IMR-90 (cell line): Measurements from ENCODE around the gene KBTBD8. TPM values are rescaled to one million over a fixed set of nuclear protein-coding genes. Genes with fewer than 3 reads are reported as not detected.

Source experiments
- ATAC-seq: fragments of 200-7000 bp; cut with Tn5 transposase; 2 replicates; pipeline ENCODE4 v1.9.1; 2020; ENCODE audit warnings: low read depth, mild to moderate bottlenecking, moderate library complexity
- BruUV-seq: library from RNA; stranded (reverse); fragments of 400-500 nt; replicated peaks from 2 replicates; lab custom pipeline; 2021; lab: Mats Ljungman, UMichigan
- CTCF ChIA-PET: fragments of 300-600 bp; formaldehyde crosslinking; extraction: SDS; loops from one replicate; lab custom pipeline; 2021; ENCODE audit warnings: antibody characterized with exemption; lab: Yijun Ruan, JAX
- POLR2A ChIA-PET: fragments of 300-600 bp; sonication (Branson Sonifier 250); formaldehyde crosslinking; loops from one replicate; lab custom pipeline; 2022; ENCODE audit warnings: antibody characterized with exemption; ENCODE audit not compliant: unreplicated experiment; lab: Charles Lee
- DNase-seq: peaks from one replicate; pipeline ENCODE4 v3.0.0; 2013
- H2AFZ ChIP-seq: replicated peaks from 2 replicates; pipeline ENCODE3; 2013; ENCODE audit warnings: low read length, mild to moderate bottlenecking; ENCODE audit not compliant: poor library complexity
- H2AK5ac ChIP-seq: 2 replicates; pipeline ENCODE4 v1.6.1; 2013; ENCODE audit warnings: low read depth, low read length, inconsistent platforms
- H2AK9ac ChIP-seq: replicated peaks from 2 replicates; pipeline ENCODE3; 2013; ENCODE audit warnings: mild to moderate bottlenecking, low read depth, low read length, moderate library complexity; ENCODE audit not compliant: poor library complexity
- H2BK120ac ChIP-seq: 2 replicates; pipeline ENCODE4 v1.6.1; 2013; ENCODE audit warnings: low read depth, low read length, inconsistent platforms
- H2BK15ac ChIP-seq: 3 replicates; pipeline ENCODE4 v1.6.1; 2013; ENCODE audit warnings: low read depth, low read length, inconsistent platforms
- H2BK20ac ChIP-seq: 2 replicates; pipeline ENCODE4 v1.6.1; 2013; ENCODE audit warnings: low read depth, mild to moderate bottlenecking, inconsistent platforms, low read length, moderate library complexity
- H2BK5ac ChIP-seq: 2 replicates; pipeline ENCODE4 v1.6.1; 2013; ENCODE audit warnings: mild to moderate bottlenecking, low read depth, low read length, inconsistent platforms; ENCODE audit not compliant: poor library complexity, severe bottlenecking
- H3K14ac ChIP-seq: replicated peaks from 2 replicates; pipeline ENCODE4 v1.6.1; 2013; ENCODE audit warnings: low read depth, low read length, inconsistent platforms
- H3K18ac ChIP-seq: 2 replicates; pipeline ENCODE4 v1.6.1; 2013; ENCODE audit warnings: low read depth, low read length, control low read depth
- H3K23ac ChIP-seq: 2 replicates; pipeline ENCODE4 v1.6.1; 2013; ENCODE audit warnings: low read depth, low read length, inconsistent platforms
- H3K27ac ChIP-seq: 2 replicates; pipeline ENCODE4 v1.5.1; 2013; ENCODE audit warnings: mild to moderate bottlenecking, control low read depth, low read length; ENCODE audit not compliant: insufficient read depth
- H3K27me3 ChIP-seq: 2 replicates; pipeline ENCODE4 v1.6.1; 2013; ENCODE audit warnings: low read length; ENCODE audit not compliant: control insufficient read depth, insufficient read depth
- H3K36me3 ChIP-seq: 2 replicates; pipeline ENCODE4 v1.6.1; 2013; ENCODE audit warnings: low read length, mixed read lengths; ENCODE audit not compliant: control insufficient read depth, insufficient read depth
- H3K4ac ChIP-seq: 2 replicates; pipeline ENCODE4 v1.6.1; 2013; ENCODE audit warnings: low read depth, low read length, inconsistent platforms
- H3K4me1 ChIP-seq: 2 replicates; pipeline ENCODE4 v1.6.1; 2013; ENCODE audit warnings: low read length, mixed read lengths; ENCODE audit not compliant: control insufficient read depth, insufficient read depth
- H3K4me2 ChIP-seq: 2 replicates; pipeline ENCODE4 v1.6.1; 2013; ENCODE audit warnings: low read depth, mild to moderate bottlenecking, control low read depth, low read length, moderate library complexity
- H3K4me3 ChIP-seq: 2 replicates; pipeline ENCODE4 v1.5.1; 2013; ENCODE audit warnings: low read depth, mild to moderate bottlenecking, control low read depth, low read length, moderate library complexity; ENCODE audit not compliant: insufficient read depth
- H3K56ac ChIP-seq: 2 replicates; pipeline ENCODE4 v1.6.1; 2013; ENCODE audit warnings: low read length, inconsistent platforms; ENCODE audit not compliant: insufficient read depth; ENCODE audit errors: extremely low read depth
- H3K79me1 ChIP-seq, 2 experiments: 2 replicates each; pipeline ENCODE4 v1.6.1; 2013; ENCODE audit warnings: low read length in 2 of 2, inconsistent platforms in 1 of 2, low read depth in 1 of 2
- H3K9ac ChIP-seq: 2 replicates; pipeline ENCODE4 v1.6.1; 2013; ENCODE audit warnings: low read depth, low read length, control low read depth
- H3K9me1 ChIP-seq: 2 replicates; pipeline ENCODE4 v1.6.1; 2013; ENCODE audit warnings: low read length, inconsistent platforms; ENCODE audit not compliant: insufficient read depth
- H3K9me3 ChIP-seq: 2 replicates; pipeline ENCODE4 v1.6.1; 2013; ENCODE audit warnings: low read length; ENCODE audit not compliant: control insufficient read depth, insufficient read depth
- H4K20me1 ChIP-seq: 2 replicates; pipeline ENCODE4 v1.6.1; 2013; ENCODE audit warnings: low read length, inconsistent platforms; ENCODE audit not compliant: insufficient read depth
- H4K5ac ChIP-seq: 2 replicates; pipeline ENCODE4 v1.6.1; 2013; ENCODE audit warnings: mild to moderate bottlenecking, low read depth, low read length, control low read depth
- H4K8ac ChIP-seq, 2 experiments: 2 replicates each; pipeline ENCODE4 v1.6.1; 2013; ENCODE audit warnings: low read depth in 2 of 2, low read length in 2 of 2, control low read depth in 1 of 2, inconsistent platforms in 1 of 2
- H4K91ac ChIP-seq: 2 replicates; pipeline ENCODE4 v1.6.1; 2013; ENCODE audit warnings: low read depth, low read length, inconsistent platforms; ENCODE audit not compliant: insufficient read depth
- MAFK ChIP-seq: IDR thresholded peaks from 2 replicates; pipeline ENCODE4 v1.6.1; 2012; ENCODE audit warnings: low read depth, low read length, improper control_type of control experiment
- RFX5 ChIP-seq: IDR thresholded peaks from 2 replicates; pipeline ENCODE4 v1.8.0; 2012; ENCODE audit warnings: low read depth, mild to moderate bottlenecking, low read length, moderate library complexity
- WGBS, 2 experiments: methylation state at CpG; one replicate each; pipeline versions ENCODE4 v1.1.5 to v1.1.7; 2013; ENCODE audit warnings: missing lambda C conversion rate in 2 of 2; ENCODE audit not compliant: insufficient read length in 1 of 2; ENCODE audit errors: extremely low coverage in 2 of 2; 5-methylcytosine and 5-hydroxymethylcytosine counted together
- dilution Hi-C: fragments of 300-500 bp; cut with HindIII; formaldehyde crosslinking; loops from one replicate; pipeline ENCODE4 v1.14.3; 2018; ENCODE audit warnings: low sequenced_read_pairs; ENCODE audit not compliant: unreplicated experiment
- in situ Hi-C: fragments of 300-500 bp; cut with MboI; formaldehyde crosslinking; loops from 3 replicates; pipeline ENCODE4 v1.14.3; 2019; ENCODE audit warnings: low sequenced_read_pairs, inconsistent platforms, mixed read lengths
- intact Hi-C: fragments of 100-400 bp; cut with micrococcal nuclease; formaldehyde crosslinking; loops from 2 replicates; pipeline ENCODE4 v1.10.0; 2022
- polyA plus RNA-seq, 3 experiments: library from polyadenylated mRNA; depleted of rRNA; stranded (reverse); fragments of >200 nt; gene quantifications; 2 replicates each; pipeline ENCODE4 v1.2.3, GENCODE V29; 2012; ENCODE audit warnings: low replicate concordance in 1 of 3
- total RNA-seq: library from RNA; depleted of rRNA; stranded (reverse); fragments of >200 nt; gene quantifications from 2 replicates; pipeline ENCODE4 v1.2.3, GENCODE V29; 2012

KBTBD8 gene
- total and polyA plus RNA-seq, 2 of the 4 experiments (the other 2 are of a cell fraction) = 1.5 to 8.6 TPM

DNA sequence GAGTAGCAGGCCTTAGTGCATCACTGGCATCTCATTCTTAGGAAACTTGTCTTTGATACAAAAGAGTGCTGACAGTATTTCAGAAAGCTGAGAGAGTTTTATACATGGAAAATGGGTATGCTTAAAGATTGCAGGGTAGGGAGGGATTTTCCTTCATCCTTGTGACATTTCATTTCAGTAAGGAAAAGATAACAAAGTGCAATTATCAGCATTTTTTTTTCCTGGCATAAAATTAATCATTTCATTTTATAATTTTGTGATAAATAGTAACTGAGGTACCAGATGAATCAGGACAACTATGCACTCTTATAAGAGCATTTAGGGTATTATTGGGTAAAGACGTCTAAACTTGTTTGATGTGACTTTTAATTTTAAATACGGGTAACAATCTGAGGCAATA lies 10.3 kb downstream of the KBTBD8 start:
- Histone ChIP-seq H3K18ac (no peak overlapping the region), H3K79me1 (peaks cover 9 to 24% of the 10 kb centered on the region in 2 experiments), H3K36me3 (peaks cover 2% of the 10 kb centered on the region; the same call in 1 of the 2 replicates), H3K9me3 (no peaks in the 10 kb centered on the region), H3K9ac (no peak overlapping the region), H4K20me1 (no peaks in the 10 kb centered on the region), H3K23ac (no peak overlapping the region), H2AK9ac (no peak overlapping the region), H2BK20ac (peak overlapping the region; percentile 57), H3K14ac (no peak overlapping the region), H4K91ac (peak overlapping the region; percentile 38; the same call in 1 of the 2 replicates), H3K27me3 (no peaks in the 10 kb centered on the region), H2BK5ac (no peak overlapping the region), H3K4ac (peak overlapping the region; percentile 10; the same call in 1 of the 2 replicates), H3K4me2 (no peak overlapping the region), H4K8ac (no peak overlapping the region), H4K5ac (no peak overlapping the region), H3K4me1 (peaks cover 3% of the 10 kb centered on the region), H2AFZ (no peak overlapping the region), H2AK5ac (no peak overlapping the region), H3K4me3 (no peak overlapping the region), H3K56ac (no peak overlapping the region), H3K9me1 (peaks cover 10% of the 10 kb centered on the region; the same call in 1 of the 2 replicates), H3K27ac (no peak overlapping the region), H2BK15ac (peak overlapping the region; percentile 87; the same call in 1 of the 3 replicates), H2BK120ac (peak overlapping the region; percentile 16; the same call in 1 of the 2 replicates)
- POLR2A ChIA-PET = no interaction called here
- no peak for TF ChIP-seq RFX5
- TF ChIP-seq MAFK = peak; percentile 41; the same call in 1 of the 2 replicates
- intact Hi-C loops (no loop called here), in situ Hi-C loops (no loop called here), dilution Hi-C loops (no loop called here)
- ATAC-seq (no peak), DNase-seq (no peak)
- CTCF ChIA-PET = no interaction called here
- no CpG with 5 or more reads among the region's 2 CpGs for WGBS, 2 experiments
- BruUV-seq = no TSS peak
